Transverse colon (tissue), 4 donors: ENCODE results near the gene SOX18.

ENCODE experiments used
- CTCF ChIP-seq, 5 experiments: fragments of 200-600 bp in 3 of 5; fragments of 450-650 bp in 2 of 5; sonication (generic) in 3 of 5; IDR thresholded peaks; 1 replicate in 2 of 5; 2 replicates in 3 of 5; pipeline ENCODE4 v1.5.1; 2016 to 2017; ENCODE audit warnings: antibody characterized with exemption in 5 of 5, inconsistent platforms in 3 of 5, mild to moderate bottlenecking in 2 of 5, moderate library complexity in 1 of 5
- POLR2A ChIP-seq: fragments of 450-650 bp; IDR thresholded peaks from one replicate; pipeline ENCODE4 v1.6.1; 2016; ENCODE audit warnings: antibody characterized with exemption, mild to moderate bottlenecking, moderate library complexity
- POLR2AphosphoS5 ChIP-seq, 3 donors: sonication (generic); formaldehyde crosslinking; IDR thresholded peaks; one replicate each; pipeline ENCODE4 v1.6.1; 2016; ENCODE audit warnings: antibody characterized with exemption in 3 of 3

GRCh38 chr20:64006490-64006889 is 42.9 kb downstream of the SOX18 start:
- TF ChIP-seq CTCF (IDR thresholded peaks at IDR 0.05) (no peak), POLR2AphosphoS5 (IDR thresholded peaks at IDR 0.05) (no peak), POLR2A (no peak)
